Ovary (tissue), 3 donors: ENCODE results near the gene LMLN.

ENCODE experiments used
- EP300 ChIP-seq: sonication (generic); formaldehyde crosslinking; IDR thresholded peaks from one replicate; pipeline ENCODE4 v1.6.1; 2017; ENCODE audit warnings: antibody characterized with exemption
- POLR2A ChIP-seq: fragments of 450-650 bp; IDR thresholded peaks from one replicate; pipeline ENCODE4 v1.6.1; 2017; ENCODE audit warnings: antibody characterized with exemption, mild to moderate bottlenecking, moderate library complexity
- TF ChIP-seq, protein P1 (sequence below), 3 donors: fragments of 450-650 bp in 2 of 3; fragments of 200-600 bp in 1 of 3; IDR thresholded peaks; one replicate each; pipeline versions ENCODE4 v1.5.1 to v1.8.0; 2016 to 2022; ENCODE audit warnings: antibody characterized with exemption in 3 of 3, mild to moderate bottlenecking in 1 of 3
- donor health status: DM: no; HTN: no; CAD: no.

DNA sequence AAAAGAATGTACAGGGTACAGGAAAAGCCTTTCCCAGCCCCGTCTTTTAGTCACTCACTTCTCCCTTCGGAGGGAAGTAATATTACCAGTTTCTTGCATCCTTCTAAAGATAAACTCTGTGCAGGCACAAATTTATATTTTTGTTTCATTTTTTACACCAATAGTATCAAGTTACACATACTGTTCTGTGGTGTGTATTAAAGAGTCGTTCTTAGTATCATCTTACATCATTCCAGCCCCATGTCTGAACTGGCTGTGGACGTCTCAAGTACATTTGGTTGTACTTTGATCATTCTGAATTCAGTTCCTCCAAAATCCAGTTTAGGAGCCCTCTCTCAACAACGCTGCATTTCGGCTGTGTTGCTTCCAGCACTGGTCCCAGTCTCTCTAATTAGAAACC is 68.7 kb downstream of the LMLN start:
- TF ChIP-seq POLR2A, result no peak
- TF ChIP-seq, protein P1, sequence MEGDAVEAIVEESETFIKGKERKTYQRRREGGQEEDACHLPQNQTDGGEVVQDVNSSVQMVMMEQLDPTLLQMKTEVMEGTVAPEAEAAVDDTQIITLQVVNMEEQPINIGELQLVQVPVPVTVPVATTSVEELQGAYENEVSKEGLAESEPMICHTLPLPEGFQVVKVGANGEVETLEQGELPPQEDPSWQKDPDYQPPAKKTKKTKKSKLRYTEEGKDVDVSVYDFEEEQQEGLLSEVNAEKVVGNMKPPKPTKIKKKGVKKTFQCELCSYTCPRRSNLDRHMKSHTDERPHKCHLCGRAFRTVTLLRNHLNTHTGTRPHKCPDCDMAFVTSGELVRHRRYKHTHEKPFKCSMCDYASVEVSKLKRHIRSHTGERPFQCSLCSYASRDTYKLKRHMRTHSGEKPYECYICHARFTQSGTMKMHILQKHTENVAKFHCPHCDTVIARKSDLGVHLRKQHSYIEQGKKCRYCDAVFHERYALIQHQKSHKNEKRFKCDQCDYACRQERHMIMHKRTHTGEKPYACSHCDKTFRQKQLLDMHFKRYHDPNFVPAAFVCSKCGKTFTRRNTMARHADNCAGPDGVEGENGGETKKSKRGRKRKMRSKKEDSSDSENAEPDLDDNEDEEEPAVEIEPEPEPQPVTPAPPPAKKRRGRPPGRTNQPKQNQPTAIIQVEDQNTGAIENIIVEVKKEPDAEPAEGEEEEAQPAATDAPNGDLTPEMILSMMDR (IDR thresholded peaks at IDR 0.05), result no peak
- TF ChIP-seq EP300, result no peak
